Osteoblast (primary cell): ENCODE results near the gene SLC8A2. TPM values are rescaled to one million over a fixed set of nuclear protein-coding genes. Genes with fewer than 3 reads are reported as not detected.

Experiments used
- DNase-seq: peaks from one replicate; pipeline ENCODE4 v3.0.0; 2011; ENCODE audit warnings: low spot score, mixed read lengths; ENCODE audit not compliant: insufficient read length; ENCODE audit errors: missing footprints
- H2AFZ ChIP-seq: 2 replicates; pipeline ENCODE4 v1.6.0; 2011; ENCODE audit warnings: mild to moderate bottlenecking, low read length
- H3K27ac ChIP-seq: 2 replicates; pipeline ENCODE4 v1.5.1; 2011; ENCODE audit warnings: mild to moderate bottlenecking, low read depth, low read length, moderate library complexity
- H3K27me3 ChIP-seq: 2 replicates; pipeline ENCODE4 v1.6.0; 2012; ENCODE audit warnings: mild to moderate bottlenecking, control low read depth, inconsistent platforms, low read length, moderate library complexity; ENCODE audit not compliant: insufficient read depth
- H3K36me3 ChIP-seq: 2 replicates; pipeline ENCODE4 v1.5.1; 2011; ENCODE audit warnings: mild to moderate bottlenecking, low read length, control low read depth, moderate library complexity; ENCODE audit not compliant: insufficient read depth
- H3K4me1 ChIP-seq: 2 replicates; pipeline ENCODE4 v1.5.1; 2011; ENCODE audit warnings: mild to moderate bottlenecking, low read length, control low read depth, moderate library complexity; ENCODE audit not compliant: insufficient read depth
- H3K4me2 ChIP-seq: 2 replicates; pipeline ENCODE4 v1.6.0; 2011; ENCODE audit warnings: mild to moderate bottlenecking, low read length; ENCODE audit not compliant: insufficient read depth
- H3K4me3 ChIP-seq: fragments of 200-600 bp; sonication (generic); 3 replicates; pipeline ENCODE4 v1.5.1; 2012; ENCODE audit warnings: mild to moderate bottlenecking, low read length, inconsistent platforms; ENCODE audit not compliant: insufficient read depth
- H3K79me2 ChIP-seq: 2 replicates; pipeline ENCODE4 v1.6.0; 2012; ENCODE audit warnings: mild to moderate bottlenecking, low read length, control low read depth, inconsistent platforms; ENCODE audit not compliant: insufficient read depth
- H3K9me3 ChIP-seq: 2 replicates; pipeline ENCODE4 v1.5.1; 2011; ENCODE audit warnings: low read depth, low read length, control low read depth
- H4K20me1 ChIP-seq: 2 replicates; pipeline ENCODE4 v1.6.0; 2012; ENCODE audit warnings: mild to moderate bottlenecking, low read length, control low read depth; ENCODE audit not compliant: insufficient read depth
- total RNA-seq: library from RNA; depleted of rRNA; stranded (reverse); fragments of >200 nt; gene quantifications from 2 replicates; pipeline ENCODE4 v1.2.3, GENCODE V29; 2012
- TF ChIP-seq, protein P1 (sequence below): IDR thresholded peaks from 2 replicates; pipeline ENCODE4 v1.5.1; 2011; ENCODE audit warnings: mild to moderate bottlenecking, low read depth, low read length, moderate library complexity; ENCODE audit errors: extremely low read depth

SLC8A2 gene
- total RNA-seq, 1 donor, result 0.36 TPM

DNA sequence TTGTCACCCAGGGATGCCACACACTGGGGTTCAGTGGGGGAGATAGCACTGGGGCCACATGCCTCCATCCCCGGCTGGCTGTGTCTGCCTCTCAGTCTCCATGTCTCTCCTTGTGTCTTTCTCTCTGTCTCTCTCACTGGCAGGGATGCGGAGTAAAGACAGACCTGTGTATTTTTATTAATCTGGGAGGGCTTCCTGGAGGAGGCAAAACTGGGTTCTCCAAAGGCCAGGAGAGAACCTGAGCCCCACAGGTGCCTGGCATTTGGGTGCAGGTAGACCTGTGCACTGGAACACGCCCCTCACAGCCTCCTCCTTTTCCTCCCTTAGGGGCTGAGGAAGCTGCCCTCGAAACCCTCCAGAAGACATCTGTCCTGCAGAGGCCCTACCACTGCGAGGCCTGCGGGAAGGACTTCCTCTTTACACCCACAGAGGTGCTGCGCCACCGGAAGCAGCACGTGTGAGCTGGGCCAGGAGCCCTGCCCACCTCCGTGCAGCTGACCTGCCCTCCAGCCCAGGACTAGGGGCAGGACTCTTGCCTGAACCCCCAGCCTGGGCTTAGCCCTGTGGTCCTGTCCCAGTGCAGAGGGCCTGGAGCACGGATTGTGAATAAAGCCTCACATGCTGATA, 89.9 kb downstream of the SLC8A2 start:
- TF ChIP-seq, protein P1, sequence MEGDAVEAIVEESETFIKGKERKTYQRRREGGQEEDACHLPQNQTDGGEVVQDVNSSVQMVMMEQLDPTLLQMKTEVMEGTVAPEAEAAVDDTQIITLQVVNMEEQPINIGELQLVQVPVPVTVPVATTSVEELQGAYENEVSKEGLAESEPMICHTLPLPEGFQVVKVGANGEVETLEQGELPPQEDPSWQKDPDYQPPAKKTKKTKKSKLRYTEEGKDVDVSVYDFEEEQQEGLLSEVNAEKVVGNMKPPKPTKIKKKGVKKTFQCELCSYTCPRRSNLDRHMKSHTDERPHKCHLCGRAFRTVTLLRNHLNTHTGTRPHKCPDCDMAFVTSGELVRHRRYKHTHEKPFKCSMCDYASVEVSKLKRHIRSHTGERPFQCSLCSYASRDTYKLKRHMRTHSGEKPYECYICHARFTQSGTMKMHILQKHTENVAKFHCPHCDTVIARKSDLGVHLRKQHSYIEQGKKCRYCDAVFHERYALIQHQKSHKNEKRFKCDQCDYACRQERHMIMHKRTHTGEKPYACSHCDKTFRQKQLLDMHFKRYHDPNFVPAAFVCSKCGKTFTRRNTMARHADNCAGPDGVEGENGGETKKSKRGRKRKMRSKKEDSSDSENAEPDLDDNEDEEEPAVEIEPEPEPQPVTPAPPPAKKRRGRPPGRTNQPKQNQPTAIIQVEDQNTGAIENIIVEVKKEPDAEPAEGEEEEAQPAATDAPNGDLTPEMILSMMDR, result no peak
- peaks cover 39% of the 10 kb centered on the region for H3K36me3 ChIP-seq
- peaks cover 6% of the 10 kb centered on the region for H3K4me1 ChIP-seq
- no peak overlapping the region for H3K4me3 ChIP-seq
- no peak overlapping the region for H3K27ac ChIP-seq
- no peaks in the 10 kb centered on the region for H3K9me3 ChIP-seq
- H3K79me2 ChIP-seq, result no peaks in the 10 kb centered on the region
- no peaks in the 10 kb centered on the region for H4K20me1 ChIP-seq
- no peak overlapping the region for H2AFZ ChIP-seq
- H3K4me2 ChIP-seq, result no peak overlapping the region
- DNase-seq, result peak; percentile 71
- H3K27me3 ChIP-seq, result no peaks in the 10 kb centered on the region

- Histone ChIP-seq H3K9me3 (no peaks in the 10 kb centered on the region), H3K79me2 (no peaks in the 10 kb centered on the region), H2AFZ (no peak overlapping the region), H3K4me1 (peaks cover 6% of the 10 kb centered on the region), H3K27me3 (no peaks in the 10 kb centered on the region), H3K4me3 (no peak overlapping the region), H3K27ac (no peak overlapping the region), H3K4me2 (no peak overlapping the region), H4K20me1 (no peaks in the 10 kb centered on the region), H3K36me3 (peaks cover 46% of the 10 kb centered on the region)
- peak; percentile 71 for DNase-seq
- TF ChIP-seq, protein P1, result no peak
Observed at GRCh38 chr19:47381121-47381520, 90.6 kb downstream of the SLC8A2 start.

DNA sequence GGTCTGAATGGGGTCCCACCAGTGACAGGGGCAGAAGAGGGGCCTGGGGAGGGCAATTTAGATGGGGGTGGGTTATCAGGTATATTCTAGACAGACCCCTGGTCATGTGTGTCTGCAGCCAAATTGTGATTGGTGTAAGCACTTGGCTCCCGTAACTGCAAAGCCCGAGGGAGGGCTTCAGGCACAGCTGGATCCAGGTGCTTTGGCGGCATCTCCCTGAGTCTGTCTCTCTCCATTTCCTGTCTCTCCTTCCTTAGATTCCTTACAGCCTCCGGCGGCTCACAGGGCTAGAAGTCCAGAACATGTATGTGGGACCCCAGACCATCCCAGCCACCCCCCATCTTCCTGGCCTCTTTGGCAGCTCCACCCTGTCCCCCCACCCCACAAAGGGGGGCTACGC, 91.1 kb downstream of the SLC8A2 start:
- no peak overlapping the region for H2AFZ ChIP-seq
- H3K4me3 ChIP-seq, result no peak overlapping the region
- no peaks in the 10 kb centered on the region for H3K79me2 ChIP-seq
- no peaks in the 10 kb centered on the region for H4K20me1 ChIP-seq
- H3K4me1 ChIP-seq, result peaks cover 6% of the 10 kb centered on the region
- peaks cover 51% of the 10 kb centered on the region for H3K36me3 ChIP-seq
- H3K27ac ChIP-seq, result no peak overlapping the region
- no peaks in the 10 kb centered on the region for H3K27me3 ChIP-seq
- H3K4me2 ChIP-seq, result no peak overlapping the region
- H3K9me3 ChIP-seq, result no peaks in the 10 kb centered on the region
- TF ChIP-seq, protein P1, result no peak
- DNase-seq, result peak; percentile 54

GRCh38 chr19:47379381-47379938, 92.2 kb downstream of the SLC8A2 start:
- Histone ChIP-seq H3K9me3 (no peaks in the 10 kb centered on the region), H3K27ac (no peak overlapping the region), H3K4me3 (no peak overlapping the region), H3K27me3 (no peaks in the 10 kb centered on the region), H2AFZ (no peak overlapping the region), H3K36me3 (peaks cover 57% of the 10 kb centered on the region), H3K4me2 (no peak overlapping the region), H4K20me1 (no peaks in the 10 kb centered on the region), H3K79me2 (no peaks in the 10 kb centered on the region), H3K4me1 (peaks cover 6% of the 10 kb centered on the region)
- DNase-seq, result peak; percentile 62
- TF ChIP-seq, protein P1, result no peak
